B cell (primary cell): Measurements from ENCODE around the gene COBLL1. TPM values are rescaled to one million over a fixed set of nuclear protein-coding genes. Genes with fewer than 3 reads are reported as not detected.

Experiments
- ATAC-seq: fragments of 200-7000 bp; cut with Tn5 transposase; one replicate; pipeline ENCODE4 v1.10.0; 2021; ENCODE audit warnings: low read depth, mild to moderate bottlenecking, moderate number of reproducible peaks, moderate library complexity
- CTCF ChIA-PET: fragments of 350-600 bp; sonication (Branson Sonifier 250); formaldehyde crosslinking; loops from one replicate; lab custom pipeline; 2021; ENCODE audit warnings: antibody characterized with exemption, inconsistent platforms; lab: Charles Lee
- POLR2A ChIA-PET: fragments of 350-600 bp; sonication (Branson Sonifier 250); formaldehyde crosslinking; loops from one replicate; lab custom pipeline; 2021; ENCODE audit warnings: antibody characterized with exemption; lab: Charles Lee
- DNase-seq: peaks from one replicate; pipeline ENCODE4 v3.0.0; 2013
- H2AFZ ChIP-seq: 2 replicates; pipeline ENCODE4 v1.6.1; 2012; ENCODE audit warnings: mild to moderate bottlenecking, low read depth, low read length; ENCODE audit not compliant: insufficient read depth, poor library complexity, severe bottlenecking
- H3K27ac ChIP-seq, 2 donors: 1 replicate in 1 of 2; 2 replicates in 1 of 2; pipeline ENCODE4 v1.5.1; 2012 to 2013; ENCODE audit warnings: low read length in 2 of 2, mild to moderate bottlenecking in 2 of 2, moderate library complexity in 1 of 2
- H3K27me3 ChIP-seq, 4 experiments: fragments of 200-600 bp in 1 of 4; sonication (generic) in 1 of 4; replicated peaks in 1 of 4; 1 replicate in 2 of 4; 2 replicates in 2 of 4; pipeline versions ENCODE4 v1.6.1 to v1.7.0; 2013 to 2016; ENCODE audit warnings: low read length in 3 of 4, mild to moderate bottlenecking in 2 of 4, mixed read lengths in 1 of 4, moderate library complexity in 1 of 4; ENCODE audit not compliant: insufficient read depth in 4 of 4, control insufficient read depth in 3 of 4; ENCODE audit errors: control extremely low read depth in 1 of 4
- H3K36me3 ChIP-seq, 2 experiments: replicated peaks in 1 of 2; 1 replicate in 1 of 2; 2 replicates in 1 of 2; pipeline versions ENCODE4 v1.6.1 to v1.7.1; 2013; ENCODE audit warnings: low read length in 1 of 2; ENCODE audit not compliant: insufficient read depth in 2 of 2, control insufficient read depth in 1 of 2; ENCODE audit errors: control extremely low read depth in 1 of 2, extremely low read depth in 1 of 2
- H3K4me1 ChIP-seq, 2 donors: fragments of 200-600 bp in 1 of 2; sonication (generic) in 1 of 2; 1 replicate in 1 of 2; 2 replicates in 1 of 2; pipeline versions ENCODE4 v1.5.1 to v1.6.1; 2013 to 2017; ENCODE audit warnings: low read length in 2 of 2; ENCODE audit not compliant: control insufficient read depth in 2 of 2, insufficient read depth in 2 of 2
- H3K4me2 ChIP-seq: replicated peaks from 2 replicates; pipeline ENCODE3; 2012; ENCODE audit warnings: mild to moderate bottlenecking, low read depth, low read length; ENCODE audit not compliant: poor library complexity, severe bottlenecking
- H3K4me3 ChIP-seq, 5 experiments: fragments of 200-600 bp in 1 of 5; sonication (generic) in 1 of 5; 1 replicate in 3 of 5; 2 replicates in 2 of 5; pipeline versions ENCODE4 v1.5.1 to v1.7.0; 2011 to 2016; ENCODE audit warnings: low read length in 4 of 5, mild to moderate bottlenecking in 4 of 5, low read depth in 2 of 5, control low read depth in 1 of 5, moderate library complexity in 1 of 5; ENCODE audit not compliant: insufficient read depth in 1 of 5; ENCODE audit errors: control extremely low read depth in 1 of 5, extremely low read depth in 1 of 5
- H3K79me2 ChIP-seq: fragments of 200-600 bp; sonication (generic); one replicate; pipeline ENCODE4 v1.6.0; 2016; ENCODE audit warnings: low read length; ENCODE audit not compliant: control insufficient read depth, insufficient read depth
- H3K9ac ChIP-seq: fragments of 200-600 bp; sonication (generic); 2 replicates; pipeline ENCODE4 v1.6.1; 2017; ENCODE audit warnings: mild to moderate bottlenecking, low read length, moderate library complexity
- H3K9me3 ChIP-seq, 3 donors: one replicate each; pipeline versions ENCODE4 v1.6.1 to v1.7.1; 2013; ENCODE audit warnings: low read length in 2 of 3; ENCODE audit not compliant: control insufficient read depth in 2 of 3, insufficient read depth in 1 of 3; ENCODE audit errors: control extremely low read depth in 1 of 3
- H4K20me1 ChIP-seq: 2 replicates; pipeline ENCODE4 v1.6.0; 2012; ENCODE audit warnings: mild to moderate bottlenecking, low read length; ENCODE audit not compliant: insufficient read depth, control insufficient read depth, poor library complexity, severe bottlenecking
- H3K27ac Mint-ChIP-seq: one replicate; pipeline ENCODE4 v1.8.0; 2021; ENCODE audit warnings: mixed read lengths
- H3K27me3 Mint-ChIP-seq: one replicate; pipeline ENCODE4 v1.8.0; 2021; ENCODE audit warnings: mixed read lengths
- H3K4me1 Mint-ChIP-seq: one replicate; pipeline ENCODE4 v1.8.0; 2021; ENCODE audit warnings: mixed read lengths
- H3K4me3 Mint-ChIP-seq: one replicate; pipeline ENCODE4 v1.8.0; 2021; ENCODE audit warnings: mixed read lengths
- H3K9me3 Mint-ChIP-seq: one replicate; pipeline ENCODE4 v1.8.0; 2022; ENCODE audit warnings: mixed read lengths; ENCODE audit not compliant: insufficient read depth
- EZH2 ChIP-seq: IDR thresholded peaks from 2 replicates; pipeline ENCODE4 v1.6.1; 2012; ENCODE audit warnings: borderline replicate concordance, low read depth, mild to moderate bottlenecking, moderate library complexity, low read length; ENCODE audit not compliant: insufficient read depth, poor library complexity, severe bottlenecking
- WGBS: methylation state at CpG from one replicate; pipeline ENCODE4 v1.1.5; 2013; ENCODE audit warnings: missing lambda C conversion rate; ENCODE audit not compliant: insufficient coverage; 5-methylcytosine and 5-hydroxymethylcytosine counted together
- intact Hi-C: fragments of 100-400 bp; cut with micrococcal nuclease; formaldehyde crosslinking; loops from one replicate; pipeline ENCODE4 v1.10.0; 2022
- polyA plus RNA-seq: library from polyadenylated mRNA; depleted of rRNA; stranded (reverse); fragments of >200 nt; gene quantifications from 2 replicates; pipeline ENCODE4 v1.2.3, GENCODE V29; 2012
- total RNA-seq, 2 donors: library from RNA; stranded (reverse); fragments of 120-200 nt in 1 of 2; gene quantifications; 1 replicate in 1 of 2; 2 replicates in 1 of 2; pipeline versions ENCODE4 v1.2.3 to v1.2.4, GENCODE V29; 2013 to 2022
- TF ChIP-seq, protein P1 (sequence below): fragments of 200-600 bp; IDR thresholded peaks from one replicate; pipeline ENCODE4 v1.8.0; 2022; ENCODE audit warnings: antibody characterized with exemption, mild to moderate bottlenecking

The COBLL1 gene
- total and polyA plus RNA-seq, 2 donors (not counting 1 experiment from before 2014, with no cell fraction given): 45.1 to 234 TPM

DNA sequence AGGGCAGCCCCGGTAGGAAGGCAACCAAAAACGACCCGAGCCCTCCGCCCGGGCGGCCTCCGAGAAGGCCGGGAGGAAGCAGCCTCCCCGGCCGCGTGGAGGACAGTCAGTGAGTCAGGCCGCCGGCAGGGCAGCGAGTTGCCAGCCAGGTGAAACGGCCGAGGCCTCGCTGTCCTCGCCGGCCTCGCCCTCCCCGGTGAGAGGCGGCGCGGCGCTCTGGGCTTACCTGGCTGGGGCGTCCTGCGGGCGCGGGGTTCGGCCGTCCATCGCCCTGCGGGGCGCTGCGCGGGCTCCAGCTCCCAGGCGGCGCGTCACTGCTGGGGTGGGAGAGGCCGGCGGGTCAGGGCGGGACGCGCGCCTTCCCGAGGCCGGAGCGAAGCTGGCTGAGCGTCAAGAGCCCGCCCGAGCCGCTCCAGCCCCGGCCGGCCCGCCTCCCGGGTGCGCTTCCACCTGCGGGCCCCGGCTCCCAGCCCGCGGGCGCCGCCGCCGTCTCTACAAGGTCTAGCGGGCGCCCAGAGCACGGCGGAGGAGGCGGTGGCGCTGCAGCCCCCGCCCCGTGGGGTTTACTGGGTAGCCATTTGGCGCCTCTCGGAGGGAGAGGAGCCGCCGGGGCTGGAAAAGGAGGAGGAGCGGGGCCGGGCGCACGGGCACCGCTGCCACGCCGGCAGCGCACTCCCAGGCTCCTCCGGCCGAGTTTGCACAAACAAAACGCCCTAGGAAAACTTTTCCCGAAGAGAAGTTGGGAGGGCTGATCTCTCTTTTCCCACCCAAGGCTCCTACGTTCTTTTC, 499 bp downstream of the COBLL1 start:
- POLR2A ChIA-PET: interaction anchor here (0.6 to 2.0 kb wide), 11 partner anchors 10 to 102 kb away, joined by 3 to 8 read pairs (median 4); no protein-coding TSS in a partner anchor
- Histone ChIP-seq H2AFZ (peak overlapping the region; percentile 95), H3K79me2 (peaks cover 32% of the 10 kb centered on the region), H3K9ac (peak overlapping the region; percentile 86), H3K27me3 (no peaks in the 10 kb centered on the region), H4K20me1 (no peaks in the 10 kb centered on the region), H3K27ac (peak overlapping the region; percentile 74 to 83), H3K4me1 (peaks cover 15 to 18% of the 10 kb centered on the region in 2 donors), H3K9me3 (no peaks in the 10 kb centered on the region), H3K4me2 (peak overlapping the region; percentile 90), H3K4me3 (peak overlapping the region; percentile 63 to 97 (median 89)), H3K36me3 (no peaks in the 10 kb centered on the region)
- TF ChIP-seq EZH2: no peak
- ATAC-seq: peak; percentile 79
- H3K9me3 Mint-ChIP-seq: no peaks in the 10 kb centered on the region
- intact Hi-C loops: loop anchor here (1.0 to 10.0 kb wide), 6 partner anchors 14 to 1112 kb away; partner anchors contain the start of gene TTC21B
- H3K27me3 Mint-ChIP-seq: no peaks in the 10 kb centered on the region
- WGBS: under 1% methylated on average over 90 of the region's 90 CpGs
- H3K4me1 Mint-ChIP-seq: peaks cover 43% of the 10 kb centered on the region
- H3K4me3 Mint-ChIP-seq: peak overlapping the region; percentile 98
- DNase-seq: peak; percentile 86
- CTCF ChIA-PET: interaction anchor here (0.7 to 4.2 kb wide), 41 partner anchors 9 to 176 kb away, joined by 3 to 49 read pairs (median 4); partner anchors contain the start of gene SLC38A11
- H3K27ac Mint-ChIP-seq: peak overlapping the region; percentile 97

DNA sequence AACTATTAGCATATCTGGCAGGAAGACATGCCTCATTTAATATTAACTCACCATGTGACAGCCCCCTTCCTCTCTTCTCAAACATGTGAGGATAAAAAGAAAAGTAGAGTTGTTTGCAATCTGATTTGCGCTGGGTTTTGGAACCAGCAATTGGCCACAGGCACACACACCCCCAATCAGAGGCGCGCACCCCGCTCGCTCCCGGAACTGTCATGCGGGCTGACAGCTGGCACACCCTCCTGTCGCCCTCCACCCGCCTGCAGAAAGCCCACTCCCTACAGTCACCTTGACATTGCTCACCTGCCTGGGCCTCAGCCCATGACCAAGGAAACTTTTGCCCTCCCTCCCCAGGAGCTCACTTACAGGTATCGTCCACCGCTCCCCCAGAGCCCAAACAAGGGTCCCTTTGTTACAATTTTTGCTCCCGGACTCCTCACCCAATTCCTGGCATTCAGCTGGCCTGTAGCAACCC, 1.1 kb downstream of the COBLL1 start:
- TF ChIP-seq EZH2: no peak
- TF ChIP-seq, protein P1, sequence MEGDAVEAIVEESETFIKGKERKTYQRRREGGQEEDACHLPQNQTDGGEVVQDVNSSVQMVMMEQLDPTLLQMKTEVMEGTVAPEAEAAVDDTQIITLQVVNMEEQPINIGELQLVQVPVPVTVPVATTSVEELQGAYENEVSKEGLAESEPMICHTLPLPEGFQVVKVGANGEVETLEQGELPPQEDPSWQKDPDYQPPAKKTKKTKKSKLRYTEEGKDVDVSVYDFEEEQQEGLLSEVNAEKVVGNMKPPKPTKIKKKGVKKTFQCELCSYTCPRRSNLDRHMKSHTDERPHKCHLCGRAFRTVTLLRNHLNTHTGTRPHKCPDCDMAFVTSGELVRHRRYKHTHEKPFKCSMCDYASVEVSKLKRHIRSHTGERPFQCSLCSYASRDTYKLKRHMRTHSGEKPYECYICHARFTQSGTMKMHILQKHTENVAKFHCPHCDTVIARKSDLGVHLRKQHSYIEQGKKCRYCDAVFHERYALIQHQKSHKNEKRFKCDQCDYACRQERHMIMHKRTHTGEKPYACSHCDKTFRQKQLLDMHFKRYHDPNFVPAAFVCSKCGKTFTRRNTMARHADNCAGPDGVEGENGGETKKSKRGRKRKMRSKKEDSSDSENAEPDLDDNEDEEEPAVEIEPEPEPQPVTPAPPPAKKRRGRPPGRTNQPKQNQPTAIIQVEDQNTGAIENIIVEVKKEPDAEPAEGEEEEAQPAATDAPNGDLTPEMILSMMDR: no peak
- Mint-ChIP-seq H3K4me3 (peak overlapping the region; percentile 98), H3K9me3 (no peaks in the 10 kb centered on the region), H3K4me1 (peaks cover 44% of the 10 kb centered on the region), H3K27me3 (no peaks in the 10 kb centered on the region), H3K27ac (peak overlapping the region; percentile 97)
- peak overlapping the region; percentile 86 for H3K9ac ChIP-seq
- H3K79me2 ChIP-seq: peaks cover 37% of the 10 kb centered on the region
- ATAC-seq (peak; percentile 28), DNase-seq (peak; percentile 82)
- H3K27ac ChIP-seq: peak overlapping the region; percentile 57 to 83
- H3K27me3 ChIP-seq: no peaks in the 10 kb centered on the region
- intact Hi-C loops: loop anchor here (2.0 to 10.0 kb wide), 3 partner anchors 14 to 1112 kb away; partner anchors contain the start of gene TTC21B
- ChIA-PET POLR2A (interaction anchor here (0.6 to 2.0 kb wide), 5 partner anchors 9 to 102 kb away, joined by 3 to 7 read pairs (median 5); no protein-coding TSS in a partner anchor), CTCF (interaction anchor here (1.0 to 4.2 kb wide), 12 partner anchors 15 to 152 kb away, joined by 3 to 49 read pairs (median 12); no protein-coding TSS in a partner anchor)
- no peaks in the 10 kb centered on the region for H3K36me3 ChIP-seq
- 0% methylated on average over 11 of the region's 12 CpGs for WGBS
- H2AFZ ChIP-seq: peak overlapping the region; percentile 95
- no peaks in the 10 kb centered on the region for H3K9me3 ChIP-seq
- H3K4me3 ChIP-seq: peak overlapping the region; percentile 63 to 97 (median 89)
- no peaks in the 10 kb centered on the region for H4K20me1 ChIP-seq
- peak overlapping the region; percentile 90 for H3K4me2 ChIP-seq
- H3K4me1 ChIP-seq: peaks cover 15 to 22% of the 10 kb centered on the region in 2 donors
